ENCODE measurements around the gene RPS25.
A peak's percentile ranks its signal among the peaks of the same experiment; 100 is the strongest.
"Not testable (repeated sequence)": the region's sequence is repeated elsewhere in the genome, so short reads cannot be mapped to it uniquely, and the experiment has no call there.

The RPS25 gene

DNA sequence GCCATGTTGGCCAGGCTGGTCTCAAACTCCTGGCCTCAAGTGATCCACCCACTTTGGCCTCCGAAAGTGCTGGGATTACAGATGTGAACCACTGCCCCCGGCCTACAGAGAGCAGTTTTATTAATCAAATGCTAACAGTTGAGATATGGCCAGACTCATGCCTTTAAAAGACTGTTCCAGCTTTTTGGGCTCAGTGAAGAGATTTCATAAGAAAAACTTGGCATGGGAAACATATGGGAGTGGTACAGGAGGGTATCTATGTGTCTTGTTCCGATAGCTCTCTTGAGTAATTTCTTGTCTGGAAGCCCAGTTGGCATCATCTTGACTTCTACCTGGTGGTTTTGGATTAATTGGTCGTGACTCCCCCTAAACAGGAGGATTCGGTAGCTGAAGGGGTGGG lies 20.7 kb upstream of the RPS25 start:
- no peak for DNase-seq (ENCODE audit: low spot score)

DNA sequence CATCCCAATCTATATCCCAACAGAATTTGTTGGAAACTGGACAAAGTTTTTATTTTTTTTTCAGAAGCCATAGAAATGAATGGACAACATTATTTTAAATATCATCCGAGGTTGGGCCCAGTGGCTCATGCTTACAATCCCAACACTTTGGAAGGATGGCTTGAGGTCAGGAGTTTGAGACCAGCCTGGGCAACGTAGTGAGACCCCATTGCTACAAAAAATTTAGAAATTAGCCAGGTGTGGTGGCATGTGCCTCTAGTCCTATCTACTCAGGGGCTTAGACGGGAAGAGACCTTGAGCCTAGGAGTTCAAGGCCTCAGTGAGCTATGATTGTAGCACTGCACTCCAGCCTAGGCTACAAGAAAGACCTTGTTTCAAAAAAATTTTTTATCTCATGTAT lies 16.7 kb upstream of the RPS25 start:
- DNase-seq (ENCODE audit: low spot score) = no peak

DNA sequence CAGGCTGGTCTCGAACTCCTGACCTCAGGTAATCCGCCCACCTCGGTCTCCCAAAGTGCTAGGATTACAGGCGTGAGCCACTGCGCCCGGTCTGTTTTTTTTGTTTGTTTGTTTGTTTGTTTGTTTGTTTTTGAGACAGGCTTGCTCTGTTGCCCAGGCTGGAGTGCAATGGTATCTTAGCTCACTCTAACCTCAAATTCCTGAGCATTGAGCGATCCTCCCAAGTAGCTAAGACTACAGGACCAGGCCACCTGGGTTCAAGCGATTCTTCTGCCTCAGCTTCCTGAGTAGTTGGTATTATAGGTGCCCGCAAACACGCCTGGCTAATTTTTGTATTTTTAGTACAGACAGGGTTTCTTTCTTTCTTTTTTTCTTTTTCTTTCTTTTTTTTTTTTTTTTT lies 15.3 kb upstream of the RPS25 start:
- DNase-seq (ENCODE audit: low spot score) = not testable (repeated sequence)

DNA sequence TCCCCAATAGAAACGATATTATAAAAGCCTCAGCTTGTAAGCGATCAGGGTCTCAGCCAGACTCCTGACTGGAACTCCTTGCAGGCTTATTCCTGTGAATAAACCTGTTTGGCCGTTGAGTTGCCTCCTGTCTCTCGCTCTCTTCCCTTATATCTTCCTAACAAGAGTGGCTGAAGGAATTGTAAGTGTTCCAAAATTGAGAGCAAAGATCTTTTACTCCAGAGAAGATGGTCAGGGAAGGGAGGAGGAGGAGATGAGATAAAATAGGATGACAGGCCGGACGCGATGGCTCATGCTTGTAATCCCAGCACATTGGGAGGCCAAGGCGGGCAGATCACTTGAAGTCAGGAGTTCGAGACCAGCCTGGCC lies 13.8 kb upstream of the RPS25 start:
- DNase-seq (ENCODE audit: low spot score) = no peak

DNA sequence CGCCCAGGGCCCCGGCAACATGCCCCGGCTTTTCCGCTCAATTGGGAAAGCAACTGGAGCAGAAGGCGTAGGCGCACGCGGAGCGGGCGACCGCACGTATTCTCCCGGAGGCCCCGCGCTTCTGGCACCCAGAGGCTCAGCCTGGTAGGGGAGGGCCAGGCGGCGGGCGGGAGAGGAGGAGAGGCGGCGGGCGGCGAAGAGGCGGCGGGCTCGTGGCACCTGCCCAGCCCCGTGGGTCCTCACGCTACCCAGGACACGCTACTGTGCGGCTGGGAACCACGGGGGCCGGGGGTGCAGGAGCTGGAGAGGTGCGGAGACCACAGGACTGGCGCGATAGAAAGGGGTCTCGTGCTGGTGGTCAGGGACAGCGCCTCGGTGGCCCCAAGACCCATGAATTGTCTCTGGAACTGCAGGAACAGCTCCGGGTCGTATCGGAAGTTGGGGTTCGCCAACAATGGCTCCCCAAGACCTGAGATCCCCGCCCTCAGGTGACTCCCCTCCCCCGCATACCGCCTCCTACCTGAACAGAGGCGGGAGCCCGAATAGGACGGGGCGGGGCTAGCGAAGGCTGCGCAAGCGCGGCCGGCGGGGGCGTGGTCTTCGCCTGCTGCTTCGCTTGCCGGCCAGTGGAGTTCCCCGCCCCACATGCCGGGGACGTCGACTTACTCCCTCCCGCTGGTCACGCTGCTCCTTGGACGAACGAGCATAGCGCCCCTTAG lies 12.3 kb upstream of the RPS25 start, which contains the start of gene SLC37A4:
Gene SLC37A4, minus strand, starts transcription at position 549 of the 719 bp plus-strand sequence.
- DNase-seq (ENCODE audit: low spot score) = peak; percentile 98

DNA sequence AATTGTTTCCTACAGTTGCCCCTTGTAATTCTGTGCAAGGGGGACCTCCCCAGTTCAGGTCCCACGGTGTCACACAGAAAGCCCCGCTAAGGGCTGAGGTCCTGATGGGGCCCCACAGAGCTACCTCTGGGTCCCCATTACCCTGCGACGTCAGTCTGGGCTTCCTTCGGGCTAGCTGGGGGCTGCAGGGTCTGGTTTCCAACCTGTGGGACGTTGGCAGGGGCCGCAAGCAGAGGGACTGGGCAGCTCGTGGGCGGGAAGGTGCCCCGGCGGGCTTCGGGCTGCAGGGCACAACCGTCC lies 11.8 kb upstream of the RPS25 start:
- no peak for DNase-seq (ENCODE audit: low spot score)

DNA sequence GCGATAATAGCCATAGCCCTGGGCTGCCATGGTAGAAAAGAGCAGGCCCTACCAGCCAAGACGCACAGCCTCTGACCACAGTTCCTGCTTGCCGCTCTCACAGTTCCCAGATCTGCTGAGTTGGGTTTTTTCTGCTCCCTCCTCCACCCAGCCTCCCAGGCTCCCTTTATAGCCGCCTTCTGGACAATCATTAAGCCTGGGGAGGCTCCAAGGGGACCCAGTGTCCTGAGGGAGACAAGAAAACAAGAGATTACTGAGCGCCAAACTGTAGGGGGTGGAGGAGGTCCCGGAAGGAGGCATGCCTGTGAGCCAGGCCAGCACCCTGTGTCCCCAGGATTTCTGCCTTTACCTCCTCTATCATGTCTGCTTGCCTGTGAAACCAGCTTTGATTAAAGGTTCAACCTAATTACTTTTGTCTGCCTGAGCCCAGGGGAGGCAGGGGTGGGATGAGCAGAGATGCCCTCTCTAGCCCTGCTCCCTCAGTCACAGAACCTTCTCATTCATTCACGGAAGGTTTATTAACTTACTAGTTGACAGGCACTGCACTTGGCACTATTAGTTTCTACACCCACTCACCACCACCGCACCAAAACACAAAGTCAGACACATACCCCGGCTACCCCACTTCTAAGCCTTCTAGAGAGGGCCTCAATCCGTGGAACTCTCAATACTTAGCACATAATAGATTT lies 11.3 kb upstream of the RPS25 start:
- DNase-seq (ENCODE audit: low spot score) = peak; percentile 30

DNA sequence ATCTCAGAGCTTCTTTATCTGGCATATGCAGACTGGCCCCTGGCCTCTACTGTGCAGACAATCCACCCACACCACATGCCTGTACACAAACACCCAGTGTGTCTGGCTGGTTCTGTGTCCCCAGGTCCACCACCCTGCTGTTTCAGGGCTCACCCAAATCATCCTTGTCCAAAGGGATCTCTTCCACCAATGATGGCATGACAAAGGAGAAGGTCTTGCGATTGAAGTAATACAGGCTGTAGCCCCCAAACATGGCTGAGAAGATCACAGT lies 10.9 kb upstream of the RPS25 start:
- no peak for DNase-seq (ENCODE audit: low spot score)

DNA sequence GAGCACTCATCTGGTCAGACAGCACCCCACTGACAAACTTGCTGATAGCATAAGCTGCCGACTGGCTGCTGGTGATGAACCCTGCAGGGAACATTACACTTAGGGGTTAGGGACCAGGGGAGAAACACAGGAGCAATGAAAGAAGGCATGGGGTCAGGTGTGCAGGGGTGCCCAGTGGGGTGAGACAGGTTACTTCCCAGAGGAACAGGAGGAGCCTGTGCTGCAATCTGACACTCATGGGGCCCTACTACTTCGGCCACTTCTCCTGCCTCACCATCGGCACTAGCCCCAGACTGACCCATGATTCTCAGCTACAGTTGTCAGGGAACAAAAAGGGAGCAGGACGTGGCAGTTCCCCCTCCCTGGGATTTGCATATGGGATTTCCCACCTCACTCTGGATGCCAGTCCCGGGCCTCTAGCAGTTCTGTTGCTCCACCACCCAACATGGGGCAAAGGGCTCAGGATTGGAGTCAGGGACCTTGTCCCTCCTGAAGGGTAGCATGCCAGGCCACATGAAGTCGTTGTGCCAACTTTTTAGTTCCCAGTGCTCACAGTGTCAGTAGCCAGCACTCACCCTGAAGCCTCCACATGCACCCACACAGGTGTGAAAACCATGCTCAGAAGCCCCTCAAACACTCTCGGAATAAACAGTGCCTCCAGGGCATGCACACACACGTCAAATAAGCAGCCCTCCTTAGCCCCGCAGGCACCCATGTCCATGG lies 10.4 kb upstream of the RPS25 start:
- no peak for DNase-seq (ENCODE audit: low spot score)

DNA sequence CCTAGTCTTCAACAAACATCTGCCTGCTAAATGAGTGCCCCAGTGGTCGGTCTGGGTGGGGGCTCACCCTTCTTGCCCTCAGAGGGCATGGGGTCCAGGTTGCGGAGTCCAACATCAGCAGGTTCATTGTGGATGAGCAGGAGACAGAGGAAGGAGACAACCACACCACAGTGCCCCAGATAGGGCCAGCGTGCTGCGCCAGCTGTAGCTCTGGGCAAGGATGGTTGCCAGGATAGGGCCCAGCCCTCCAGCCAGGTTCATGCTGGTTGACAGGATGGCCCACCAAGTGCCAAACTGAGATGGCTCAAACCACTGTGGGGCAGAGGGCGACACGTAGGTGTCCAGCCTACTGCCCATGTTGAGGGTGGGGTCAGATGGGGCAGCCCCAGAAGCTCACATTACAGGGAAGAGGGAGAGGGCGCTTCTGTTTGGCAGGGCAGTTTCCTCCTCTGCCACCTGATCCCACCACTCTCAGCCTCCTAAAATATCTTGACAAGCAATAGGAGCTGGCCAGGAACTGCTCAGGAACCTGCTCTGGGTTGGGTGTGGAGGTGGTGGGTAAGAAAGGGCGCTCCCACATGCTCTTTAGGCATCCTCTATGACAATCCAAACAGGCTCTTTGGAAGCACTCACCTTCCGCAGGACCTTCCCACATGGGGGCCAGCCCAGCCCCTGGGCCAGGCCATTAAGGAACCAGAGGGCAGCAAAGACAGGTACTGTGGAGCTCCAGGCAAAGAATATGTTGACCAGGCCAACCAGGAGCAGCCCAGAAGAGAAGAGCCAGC lies 9.6 kb upstream of the RPS25 start:
- no peak for DNase-seq (ENCODE audit: low spot score)

DNA sequence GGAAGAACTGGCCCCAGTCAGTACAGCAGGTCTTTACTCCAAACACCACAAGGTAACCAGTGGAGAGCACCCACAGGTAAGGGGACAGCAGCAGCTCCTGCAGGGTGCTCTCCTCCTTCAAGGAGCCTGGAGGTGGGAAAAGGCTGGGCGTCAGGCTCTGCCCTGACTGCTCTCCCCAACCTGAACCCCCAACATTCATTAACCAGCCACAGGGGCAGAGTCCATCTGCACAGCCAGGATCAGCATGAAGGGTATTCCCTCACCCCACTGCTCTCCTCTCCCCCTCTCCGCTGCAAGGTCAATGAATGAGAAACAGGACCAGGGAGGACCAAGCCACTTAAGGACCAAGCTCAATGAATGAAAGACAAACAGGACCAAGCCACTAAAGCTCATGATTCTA lies 8.8 kb upstream of the RPS25 start:
- DNase-seq (ENCODE audit: low spot score) = no peak

DNA sequence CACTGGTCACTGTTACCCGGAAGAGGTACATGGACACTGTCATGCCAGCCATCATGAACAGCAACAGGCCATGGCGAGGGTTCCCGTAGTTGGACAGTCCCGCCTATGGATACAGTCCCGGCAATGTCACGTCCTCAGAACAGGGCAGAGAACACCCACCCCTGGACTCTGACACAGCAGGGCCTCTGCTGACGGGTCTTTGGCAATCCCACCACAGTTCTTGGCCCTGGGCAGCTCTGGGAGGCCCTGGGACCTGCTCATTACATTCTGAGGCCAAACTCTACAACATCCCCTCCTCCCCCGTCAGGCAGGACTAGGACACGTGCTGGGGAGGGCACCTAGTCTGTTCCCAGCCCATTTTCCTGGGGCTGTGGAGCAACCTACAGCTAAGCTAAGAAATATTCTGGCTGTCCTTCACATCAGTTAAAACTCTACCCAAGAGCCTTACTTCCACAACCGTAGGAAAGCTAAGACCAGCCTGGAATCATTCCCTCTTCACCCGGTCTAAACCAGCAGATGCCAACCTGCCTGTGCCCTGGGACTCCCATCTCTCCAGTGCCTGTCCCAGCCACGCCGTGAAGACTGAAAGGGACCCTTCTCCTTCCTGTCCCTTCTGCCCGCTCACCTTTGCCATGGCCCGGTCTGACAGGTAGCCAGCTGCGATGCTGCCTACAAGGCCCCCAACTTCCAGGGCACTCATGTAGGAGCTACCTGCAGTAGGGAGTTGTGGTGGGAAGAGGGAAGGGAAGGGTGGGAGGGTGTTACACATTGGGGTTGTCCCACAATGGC lies 8.0 kb upstream of the RPS25 start:
- DNase-seq (ENCODE audit: low spot score) = no peak

DNA sequence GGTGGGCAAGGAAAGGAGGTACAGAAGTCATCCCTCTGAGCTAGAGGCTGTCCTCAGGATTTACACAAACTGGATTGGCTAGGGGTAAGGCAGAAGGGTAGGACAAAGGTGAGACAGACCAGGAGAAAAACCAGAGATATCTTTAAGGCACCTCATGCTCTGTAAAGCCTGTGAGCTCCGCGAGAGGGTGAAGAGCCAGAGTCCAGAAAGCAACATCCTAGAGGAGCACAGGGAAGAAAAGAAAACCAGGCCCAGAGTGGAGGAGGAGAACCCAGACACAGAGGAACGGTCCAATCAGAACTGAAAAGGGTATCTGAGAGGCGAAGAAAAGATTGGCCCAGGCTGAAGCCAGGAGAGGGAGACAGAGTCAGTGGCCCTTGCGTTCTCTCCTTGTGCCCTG lies 7.4 kb upstream of the RPS25 start:
- no peak for DNase-seq (ENCODE audit: low spot score)

DNA sequence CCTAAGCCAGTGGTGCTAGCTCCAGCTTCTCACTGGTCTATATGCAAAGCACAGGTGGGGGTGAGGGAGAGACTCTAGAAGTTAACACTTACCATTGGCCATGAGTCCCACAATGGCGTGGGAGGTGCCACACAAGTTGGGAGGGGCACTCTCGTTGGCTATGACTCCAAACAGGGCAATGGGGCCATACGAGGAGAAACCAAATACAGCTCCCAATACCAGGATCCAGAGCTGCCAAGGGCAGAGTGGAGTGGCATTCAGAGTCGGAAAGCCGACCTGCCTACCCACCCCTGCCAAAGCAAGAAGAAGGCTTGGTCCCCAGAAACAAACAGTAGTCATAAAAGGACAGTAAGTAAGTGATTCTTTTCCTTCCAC lies 6.9 kb upstream of the RPS25 start:
- no peak for DNase-seq (ENCODE audit: low spot score)

DNA sequence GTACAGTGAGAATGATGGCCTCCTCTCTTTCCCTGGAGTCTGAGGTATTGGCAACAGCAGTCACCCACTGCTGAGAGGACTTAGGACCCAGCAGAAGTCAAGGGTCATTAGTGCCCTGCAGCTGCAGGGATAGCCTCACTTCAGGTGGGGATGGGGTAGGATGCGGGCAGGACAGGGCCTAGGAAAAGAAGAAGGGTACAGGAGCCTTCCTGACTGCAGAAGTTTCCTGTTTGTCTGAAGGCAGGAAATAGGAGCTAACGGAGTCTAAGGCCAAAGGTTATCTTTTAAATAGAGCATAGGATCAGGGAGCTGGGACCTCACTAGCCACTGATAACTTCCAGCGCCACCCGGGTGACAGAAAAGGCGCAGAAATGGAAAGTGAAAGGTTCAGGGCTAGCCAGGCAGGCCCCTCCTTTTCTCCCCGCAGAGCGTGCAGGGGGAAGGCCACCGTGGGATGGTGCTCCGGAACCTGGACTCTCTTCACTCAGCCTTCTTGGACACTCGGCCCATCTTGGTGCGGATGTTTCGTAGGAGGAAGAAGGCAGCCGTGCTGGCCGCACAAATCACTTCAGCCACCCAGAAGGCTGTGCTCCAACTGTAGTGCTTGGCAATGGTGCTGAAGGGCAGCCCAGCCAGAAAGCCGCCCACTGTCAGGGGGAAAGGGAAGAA lies 6.4 kb upstream of the RPS25 start:
- DNase-seq (ENCODE audit: low spot score) = no peak

DNA sequence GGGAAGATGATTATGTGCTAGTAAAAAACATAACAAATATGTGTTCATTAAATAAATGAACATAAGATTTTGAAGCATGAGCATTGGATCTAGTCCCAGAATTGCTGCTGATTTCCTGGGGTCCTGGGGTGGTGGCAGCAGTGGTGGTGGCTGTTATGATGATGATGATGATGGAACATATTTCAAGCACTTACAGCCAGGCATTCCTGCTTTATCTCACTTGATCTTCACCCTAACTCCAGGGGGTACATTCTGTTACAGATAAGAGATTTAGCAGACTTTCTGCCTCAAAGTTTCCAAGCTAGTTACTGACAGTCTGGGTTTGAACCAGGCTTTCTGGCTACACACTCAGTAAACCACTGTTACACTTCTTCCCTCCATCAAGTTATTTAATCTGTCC lies 5.6 kb upstream of the RPS25 start:
- DNase-seq (ENCODE audit: low spot score) = no peak

DNA sequence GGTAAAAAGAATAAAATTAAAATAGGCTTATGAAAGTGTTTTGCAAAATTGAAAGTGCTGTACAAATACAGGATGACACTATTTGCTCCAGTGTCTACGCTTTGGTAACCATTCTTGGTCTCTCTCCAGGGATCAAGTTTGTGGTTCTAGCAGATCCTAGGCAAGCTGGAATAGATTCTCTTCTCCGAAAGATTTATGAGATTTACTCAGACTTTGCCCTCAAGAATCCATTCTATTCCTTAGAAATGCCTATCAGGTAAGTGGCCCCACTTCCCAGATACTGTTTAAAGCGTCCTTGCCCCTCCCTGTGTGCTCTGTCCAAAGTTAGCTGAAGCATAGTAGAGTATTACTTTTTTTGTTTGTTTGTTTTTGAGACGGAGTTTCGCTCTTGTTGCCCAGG lies 3.5 kb upstream of the RPS25 start:
- DNase-seq (ENCODE audit: low spot score) = no peak

DNA sequence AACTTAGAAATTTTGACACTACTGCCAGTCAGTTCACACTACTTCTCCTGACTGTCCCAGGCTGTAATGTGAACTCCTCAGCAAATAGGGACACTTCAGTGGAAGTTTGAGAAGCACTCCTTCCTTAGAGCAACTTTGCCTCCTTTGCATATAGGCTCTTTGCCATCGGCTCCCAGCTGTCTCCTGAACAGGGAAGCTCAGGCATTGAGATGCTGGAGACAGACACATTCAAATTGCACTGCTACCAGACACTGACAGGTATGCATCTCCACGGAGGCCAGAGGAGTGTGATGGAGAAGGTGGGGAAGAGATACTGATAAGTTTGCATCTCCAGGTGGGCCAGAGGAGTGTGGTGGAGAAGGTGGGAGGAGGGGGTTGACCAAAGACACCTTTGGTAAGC lies 1.9 kb upstream of the RPS25 start:
- DNase-seq (ENCODE audit: low spot score) = no peak

DNA sequence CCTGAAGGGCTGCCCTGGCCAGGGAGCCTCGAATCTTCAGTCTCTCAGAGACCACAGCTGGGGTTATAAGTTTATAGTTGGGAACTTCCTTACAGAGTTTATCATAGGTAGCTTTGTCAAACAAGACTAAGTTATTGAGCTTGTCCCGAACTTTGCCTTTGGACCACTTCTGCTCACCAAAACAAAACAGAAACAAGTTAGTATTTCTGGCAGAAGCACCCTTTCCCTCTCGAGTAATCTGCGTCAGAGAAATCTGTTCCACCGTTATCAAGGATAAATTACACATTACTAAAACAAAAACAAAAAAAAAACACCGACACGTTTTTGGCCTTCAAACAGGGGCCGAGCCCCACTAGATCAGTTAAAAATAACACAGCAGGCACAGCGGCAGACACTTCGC lies 766 bp downstream of the RPS25 start:
- not testable (repeated sequence) for DNase-seq (ENCODE audit: low spot score)

DNA sequence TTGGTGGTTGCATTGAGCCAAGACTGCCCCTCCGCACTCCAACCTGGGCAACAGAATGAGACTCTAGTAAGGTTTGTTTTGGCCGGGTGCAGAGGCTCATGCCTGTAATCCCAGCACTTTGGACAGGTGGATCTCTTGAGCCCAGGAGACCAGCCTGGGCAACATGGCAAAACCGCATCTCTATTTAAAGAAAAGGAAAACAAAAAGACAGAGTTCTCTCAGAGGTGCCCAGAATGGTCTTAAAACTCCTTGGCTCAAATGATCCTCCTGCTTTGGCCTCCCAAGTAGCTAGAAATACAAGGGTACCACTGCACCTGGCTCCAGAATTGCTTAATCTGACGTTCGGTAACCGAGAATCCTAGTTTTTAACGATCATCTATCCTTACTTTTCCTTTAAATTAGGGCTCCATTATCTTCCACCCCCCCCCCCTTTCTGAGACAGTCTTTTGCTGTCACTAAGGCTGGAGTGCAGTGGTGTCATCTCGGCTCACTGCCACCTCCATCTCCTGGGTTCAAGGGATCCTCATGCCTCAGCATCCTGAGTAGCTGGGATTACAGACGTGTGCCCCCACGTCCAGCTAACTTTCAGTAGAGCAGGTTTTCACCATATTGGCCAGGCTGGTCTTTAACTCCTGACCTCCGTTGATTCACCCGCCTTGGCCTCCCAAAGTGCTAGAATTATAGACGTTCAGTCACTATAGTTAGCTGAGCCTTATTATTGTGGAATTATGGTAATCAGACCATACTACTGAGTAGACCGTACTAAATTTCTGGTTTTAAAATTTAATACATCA lies 1.7 kb downstream of the RPS25 start:
- no peak for DNase-seq (ENCODE audit: low spot score)

Data from pons (tissue), 1 donor.